ENCODE measurements around the gene OSBPL5.

The OSBPL5 gene

DNA sequence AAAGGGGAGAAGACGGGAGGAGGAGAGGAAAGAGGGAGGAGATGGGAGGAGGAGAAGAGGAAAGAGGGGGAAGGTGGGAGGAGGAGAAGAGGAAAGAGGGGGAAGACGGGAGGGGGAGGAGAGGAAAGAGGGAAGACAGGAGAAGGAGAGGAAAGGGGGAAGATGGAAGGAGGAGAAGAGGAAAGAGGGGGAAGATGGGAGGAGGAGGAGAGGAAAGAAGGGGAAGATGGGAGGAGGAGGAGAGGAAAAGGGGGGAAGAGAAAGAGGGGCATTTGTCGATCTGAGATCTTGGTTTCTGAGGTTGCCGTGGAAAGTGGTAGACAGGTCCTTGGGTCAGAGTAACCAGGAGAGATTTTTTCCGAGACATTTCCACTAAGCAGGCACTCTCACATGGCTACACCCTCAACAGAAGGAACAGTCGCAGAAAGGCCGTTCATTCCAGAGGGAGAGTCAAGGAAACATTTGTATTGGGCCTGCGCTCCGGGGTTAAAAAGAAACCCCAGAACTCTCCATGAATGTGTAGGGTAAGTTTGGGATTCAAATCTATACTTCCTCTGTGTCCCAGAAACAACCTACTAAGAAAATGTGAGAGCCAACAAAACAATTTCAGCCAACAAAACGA lies 68.1 kb downstream of the OSBPL5 start:
- DNase-seq, result no peak

GRCh38 chr11:3095712-3096361 lies 69.3 kb downstream of the OSBPL5 start:
- peak in 1 of 3 experiments; percentile 19 for DNase-seq

DNA sequence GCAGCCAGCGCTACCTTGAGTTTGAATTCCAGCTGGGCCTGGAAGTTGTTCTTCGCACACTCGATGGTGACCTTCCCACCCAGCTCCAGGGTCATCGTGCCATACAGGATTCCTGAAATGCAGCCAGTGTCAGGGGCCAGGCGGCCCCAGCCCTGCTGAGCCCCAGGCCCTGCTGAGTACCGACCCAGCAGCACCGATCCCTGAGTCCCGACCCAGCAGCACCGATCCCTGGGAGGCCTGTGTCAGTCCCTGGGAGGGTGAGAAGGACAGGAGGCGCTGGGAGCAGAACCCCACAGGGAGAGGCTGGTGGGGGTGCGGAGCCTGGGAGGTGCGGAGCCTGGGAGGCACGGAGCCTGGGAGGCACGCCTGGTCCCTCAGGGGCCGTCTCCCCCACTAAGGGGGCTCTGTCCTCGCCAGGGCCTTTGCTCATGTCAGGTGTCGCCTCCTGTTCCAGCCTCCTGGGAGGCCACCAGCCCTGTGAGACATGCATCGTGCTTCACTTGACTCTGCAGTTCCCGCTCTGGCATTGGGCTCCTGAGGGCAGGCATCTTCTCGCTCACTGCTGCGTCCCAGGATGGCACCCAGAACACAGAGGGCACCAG lies 70.8 kb downstream of the OSBPL5 start:
- DNase-seq, result no peak

DNA sequence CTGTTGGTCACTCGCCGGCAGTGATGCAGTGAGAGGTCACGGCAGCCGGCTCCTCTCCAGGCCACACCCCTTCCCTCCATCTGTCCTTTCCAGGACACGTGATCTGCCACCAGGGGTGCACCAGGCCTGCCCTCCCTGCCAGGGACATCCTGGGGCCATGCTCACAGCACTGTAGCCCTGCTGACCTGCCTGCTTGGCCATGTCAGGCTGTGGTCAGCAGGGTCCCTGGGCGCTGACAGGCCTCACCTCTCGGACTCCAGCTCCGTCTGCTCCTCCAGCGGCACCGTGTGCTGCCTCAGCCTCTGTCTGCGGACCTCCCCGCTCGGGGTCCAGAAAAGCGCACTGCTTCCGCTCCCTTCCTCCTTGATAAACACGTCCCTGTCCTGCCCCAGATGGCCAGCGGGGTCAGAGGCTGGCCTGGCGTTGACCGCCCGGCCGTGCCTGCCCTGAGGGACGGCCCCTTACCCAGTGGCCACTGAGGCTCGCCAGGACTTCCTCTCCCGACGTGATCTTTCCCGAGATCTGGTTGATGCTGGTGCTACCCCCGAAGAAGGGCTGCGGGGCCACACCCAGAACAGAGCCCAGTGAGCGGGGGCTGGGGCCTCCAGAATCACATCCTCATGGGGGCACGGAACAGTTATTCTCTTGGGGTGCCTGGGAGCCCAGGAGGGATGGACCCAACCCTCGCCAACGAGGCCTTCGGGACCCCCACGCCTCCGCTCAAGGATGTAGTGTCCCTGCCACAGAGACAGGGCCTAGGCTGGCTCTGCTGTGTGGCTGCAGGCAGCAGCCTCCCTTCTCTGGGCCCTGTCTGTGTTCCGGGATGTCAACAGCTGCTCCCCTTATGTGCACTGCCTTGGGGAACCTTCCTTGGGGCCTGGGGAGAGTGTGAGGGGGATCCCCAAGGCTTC lies 71.6 kb downstream of the OSBPL5 start:
- DNase-seq, result peak in 1 of 3 experiments; percentile 33

DNA sequence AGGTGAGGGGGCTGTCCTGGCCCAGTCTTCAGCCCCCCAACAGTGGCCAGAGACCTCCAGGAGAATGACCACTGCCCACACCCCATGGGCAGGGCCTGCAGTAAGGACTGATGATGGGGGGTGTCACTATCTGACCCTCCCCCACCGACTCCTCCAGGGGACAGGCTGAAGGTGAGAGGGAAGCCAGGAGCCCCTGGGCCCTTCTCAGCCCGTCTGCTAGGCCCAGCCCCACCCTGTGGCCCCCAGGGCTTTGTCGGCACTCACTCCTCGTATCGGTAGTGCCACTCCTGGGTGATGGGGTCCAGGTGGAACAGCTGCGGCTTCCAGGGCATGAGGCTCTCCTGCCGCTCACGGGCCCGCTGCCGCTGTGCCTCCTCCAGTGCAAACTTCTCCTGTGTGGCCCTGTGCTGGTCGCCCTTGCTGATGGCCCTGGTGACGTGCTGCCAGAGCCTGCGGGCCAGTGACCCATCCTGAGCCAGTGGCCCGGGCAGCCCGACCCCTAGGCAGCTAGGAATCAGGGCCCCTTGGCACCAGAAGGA lies 72.4 kb downstream of the OSBPL5 start:
- no peak for DNase-seq

DNA sequence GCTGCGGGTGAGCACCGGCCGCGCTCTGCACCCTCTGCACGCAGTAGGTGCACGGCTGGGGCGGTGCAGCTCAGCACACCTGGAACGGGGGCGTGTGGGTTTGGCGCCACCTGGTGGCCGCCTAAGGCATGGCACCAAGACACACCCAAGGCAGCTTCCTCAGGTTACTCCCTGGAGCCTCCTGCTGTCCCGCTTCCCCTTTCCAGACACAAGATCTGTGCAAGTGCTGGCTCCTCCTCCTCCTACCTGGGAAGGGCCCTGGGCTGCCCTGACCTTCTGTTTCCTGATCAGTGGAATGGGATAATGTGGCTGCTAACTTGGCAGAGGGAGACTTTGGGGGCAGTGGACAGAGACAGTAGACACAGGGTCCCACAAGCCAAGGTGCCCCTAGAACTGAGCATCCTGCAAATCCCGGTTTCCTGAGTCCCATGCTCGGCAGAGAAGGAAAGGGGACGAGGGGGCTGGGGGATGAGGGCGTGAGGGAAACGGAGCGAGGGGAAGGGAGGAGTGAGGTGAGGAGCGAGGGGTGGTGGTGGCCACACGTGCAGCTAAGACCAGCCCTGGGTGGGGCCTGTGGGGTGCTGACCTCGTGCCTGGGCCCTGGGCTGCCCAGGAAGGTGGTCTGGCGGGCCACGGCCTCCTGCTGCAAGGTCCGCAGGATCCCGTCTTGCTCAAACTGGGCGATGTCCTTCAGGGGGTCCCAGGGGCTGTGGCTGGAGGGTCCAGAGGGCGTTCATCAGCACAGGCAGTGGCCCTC lies 73.1 kb downstream of the OSBPL5 start:
- peak; percentile 54 to 76 (median 57) for DNase-seq

DNA sequence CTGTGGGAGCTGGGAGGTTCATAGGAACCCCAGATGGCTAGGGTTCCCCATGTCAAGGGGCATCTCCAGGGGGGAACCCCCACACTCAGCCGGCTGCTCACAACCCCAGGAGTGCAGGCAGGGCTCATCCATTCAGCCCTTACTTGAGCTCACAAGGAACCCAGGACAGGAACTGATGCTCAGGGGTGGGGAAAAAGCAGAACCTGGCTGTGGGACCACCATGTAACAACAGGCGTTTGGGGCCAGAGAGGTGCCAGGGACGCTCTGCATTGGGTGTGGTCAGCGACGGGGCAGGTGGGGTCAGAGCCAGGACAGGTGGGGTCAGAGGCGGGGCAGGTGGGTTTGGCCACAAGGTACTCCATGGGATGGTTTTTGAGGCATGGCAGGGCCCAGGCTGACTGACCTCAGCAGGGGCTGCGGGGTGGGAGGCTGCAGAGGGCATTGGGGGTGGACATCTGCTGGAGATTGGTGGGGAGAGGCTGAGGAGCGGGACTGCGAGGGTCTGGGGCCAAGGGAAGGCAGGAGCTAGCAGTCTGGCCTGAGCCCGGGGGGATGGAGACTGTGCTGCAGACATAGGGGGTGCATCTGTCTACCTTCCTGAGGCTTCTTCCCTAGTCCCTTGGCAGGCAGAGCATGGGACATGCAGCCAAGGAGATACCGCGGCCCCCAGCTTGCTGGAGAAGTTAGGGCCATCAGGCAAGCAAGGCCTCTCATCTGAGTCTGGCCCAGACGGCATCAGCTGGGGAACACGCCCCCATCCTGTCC lies 73.8 kb downstream of the OSBPL5 start:
- DNase-seq, result no peak

DNA sequence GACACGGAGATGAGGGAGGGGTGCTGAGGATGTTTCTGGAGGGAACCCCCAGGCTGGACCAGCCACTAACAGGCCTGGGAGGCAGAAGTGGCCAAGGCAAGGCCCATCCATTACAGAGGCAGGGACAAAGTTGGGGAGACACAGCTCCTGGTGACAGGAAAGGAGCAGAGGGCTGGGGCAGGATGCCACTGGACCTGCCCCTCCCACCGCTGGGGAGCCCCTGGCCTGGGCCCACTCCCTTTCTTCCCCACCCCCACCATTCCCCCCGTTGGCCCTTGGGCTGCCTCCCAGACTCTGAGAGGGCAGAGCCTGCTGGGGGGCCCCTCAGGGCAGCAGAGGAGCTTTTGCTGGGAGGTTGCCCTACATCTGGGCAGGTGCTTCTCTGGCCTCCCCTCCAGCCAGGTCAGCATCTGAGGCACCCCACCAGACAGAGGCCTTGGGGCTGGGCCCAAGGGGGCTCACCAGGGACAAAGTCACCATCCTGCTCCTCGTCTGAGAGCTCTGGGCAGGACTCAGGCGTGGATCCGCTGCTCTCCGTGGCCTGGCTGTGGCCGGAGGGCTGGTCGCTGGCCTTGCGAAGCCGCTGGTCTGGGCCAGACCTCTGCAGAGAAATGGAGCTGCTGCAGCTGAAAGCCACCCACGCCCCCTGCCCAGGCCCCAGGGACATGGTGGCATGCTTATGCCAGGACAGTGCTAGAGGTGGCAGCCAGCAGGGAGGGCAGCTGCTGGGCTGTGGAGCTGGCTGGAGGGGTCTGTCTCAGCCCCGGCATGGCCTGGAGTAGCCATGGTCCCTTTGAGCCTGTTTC lies 74.8 kb downstream of the OSBPL5 start:
- no peak for DNase-seq

- no peak for DNase-seq
Observed at GRCh38 chr11:3089236-3090061, 75.7 kb downstream of the OSBPL5 start.

GRCh38 chr11:3088806-3089205 lies 76.3 kb downstream of the OSBPL5 start:
- no peak for DNase-seq

GRCh38 chr11:3087821-3088800 lies 77.0 kb downstream of the OSBPL5 start:
- DNase-seq, result no peak

DNA sequence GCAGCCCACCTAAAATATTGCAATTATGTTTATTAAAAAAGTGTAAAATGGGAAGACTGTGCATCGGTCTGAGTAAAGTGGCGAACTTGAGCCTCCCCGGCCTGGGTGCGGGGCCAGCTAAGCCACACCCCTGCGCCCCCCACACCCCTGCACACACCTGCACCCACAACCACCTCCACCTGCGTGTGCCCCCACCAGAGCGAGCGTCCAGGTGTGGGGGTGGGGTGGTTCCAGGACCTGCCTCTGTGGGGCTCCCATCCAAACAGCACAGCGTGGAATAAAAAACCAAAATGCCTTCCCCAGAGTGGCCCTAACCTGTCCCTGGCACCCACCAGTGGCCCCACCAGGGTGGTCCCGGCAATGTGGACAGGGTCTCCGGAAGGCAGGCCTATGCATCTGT lies 77.7 kb downstream of the OSBPL5 start:
- no peak for DNase-seq

GRCh38 chr11:3086671-3087150 lies 78.4 kb downstream of the OSBPL5 start:
- DNase-seq, result no peak

DNA sequence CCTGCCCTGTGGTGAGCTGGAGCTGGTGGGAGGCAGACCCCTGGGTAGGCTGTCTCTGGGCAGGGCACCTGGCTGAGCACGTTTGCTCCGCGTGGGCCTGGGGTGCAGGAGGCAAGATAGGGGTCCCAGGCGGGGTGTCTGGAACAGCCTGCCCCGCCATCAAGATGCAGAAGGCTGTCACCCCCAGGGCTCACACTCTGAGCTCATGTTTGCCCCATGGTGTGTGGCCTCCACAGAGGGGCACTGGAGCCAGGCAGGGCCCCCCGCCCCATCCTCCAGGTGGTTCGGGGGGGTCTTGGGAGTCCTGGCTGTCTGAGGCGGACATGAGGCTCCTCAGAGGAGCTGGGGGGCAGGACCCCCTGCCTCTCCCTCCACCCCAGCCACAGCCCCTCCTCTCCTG lies 79.0 kb downstream of the OSBPL5 start:
- DNase-seq, result no peak

- DNase-seq, result no peak
Observed at GRCh38 chr11:3085052-3085451, 80.1 kb downstream of the OSBPL5 start.

- DNase-seq, result no peak
Observed at GRCh38 chr11:3083321-3083720, 81.8 kb downstream of the OSBPL5 start.

GRCh38 chr11:3081386-3081751 lies 83.7 kb downstream of the OSBPL5 start:
- DNase-seq, result no peak

- no peak for DNase-seq
Observed at GRCh38 chr11:3080733-3081385, 84.3 kb downstream of the OSBPL5 start.
